ENCODE results near the gene GZMM. TPM values are rescaled to one million over a fixed set of nuclear protein-coding genes. Genes with fewer than 3 reads are reported as not detected.

GZMM gene
- total and polyA plus RNA-seq, 2 of the 13 experiments (the other 11 are each of a cell fraction or from before 2014, with no cell fraction given): 0.07 TPM; not detected in 1

DNA sequence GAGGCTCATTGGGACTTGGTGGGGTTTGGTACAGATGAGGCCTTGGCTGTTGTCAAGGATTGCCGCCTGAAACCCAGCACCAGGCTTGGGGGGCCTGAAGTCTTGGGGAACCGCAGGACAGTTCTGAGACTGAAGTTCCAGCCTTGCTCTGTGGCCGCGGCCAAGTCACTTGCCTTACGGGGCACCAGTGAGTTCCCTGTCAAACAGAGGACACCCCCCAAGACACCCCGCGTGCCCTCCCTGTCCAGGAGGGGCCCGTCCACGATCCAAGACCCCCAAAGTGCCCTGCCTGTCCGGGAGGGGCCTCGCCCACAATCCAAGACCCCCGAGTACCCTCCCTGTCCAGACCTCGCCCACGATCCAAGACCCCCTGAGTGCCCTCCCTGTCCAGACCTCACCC lies 9.8 kb upstream of the GZMM start:
- no TSS peak for BruUV-seq (replicated peaks)
- FAIRE-seq (no peak), ATAC-seq (no peak), DNase-seq (ENCODE audit: low spot score) (no peak)
- peak overlapping the region; percentile 96; the same call in 1 of the 2 replicates for H3K9ac ChIP-seq (ENCODE audit: insufficient read depth, low read depth, low read length)
- in situ Hi-C loops (cut with HindIII; ENCODE audit: extremely low pct_ligation_motif_present, low pct_unique_long_range_greater_than_20kb): no loop called here
- peaks cover 12 to 31% of the 10 kb centered on the region in 2 experiments; a peak in 4 of 5 replicates for H3K36me3 ChIP-seq (replicated peaks in 1 of 2; ENCODE audit: control insufficient read depth in 1 of 2, insufficient read depth in 2 of 2, low read length in 2 of 2)
- ChIA-PET CTCF (ENCODE audit: low intra/inter-chr PET ratio, low total read pairs) (no interaction called here), POLR2A (interaction anchor here (1.1 to 2.7 kb wide), 3 partner anchors 10 to 204 kb away, joined by 4 to 20 read pairs (median 13); no protein-coding TSS in a partner anchor)
- TF ChIP-seq MAZ (IDR thresholded peaks at IDR 0.05; ENCODE audit: borderline replicate concordance, low read depth, low read length) (no peak), MAZ (CRISPR knock-in tag; IDR thresholded peaks at IDR 0.05; ENCODE audit: low read depth) (no peak), AGO2 (optimal IDR thresholded peaks at IDR 0.05; ENCODE audit: low read depth, low read length) (peak; percentile 9)
- H2AFZ ChIP-seq (ENCODE audit: low read length): no peak overlapping the region
- H3K9me3 ChIP-seq (ENCODE audit: low read length): no peaks in the 10 kb centered on the region
- peak overlapping the region; percentile 97 to 98 (median 97); a peak in 4 of 6 replicates for H3K4me3 ChIP-seq (replicated peaks in 1 of 3; ENCODE audit: insufficient read depth in 1 of 3, low read depth in 2 of 3, low read length in 3 of 3)
- H3K79me2 ChIP-seq (ENCODE audit: insufficient read depth, low read length): peaks cover 37% of the 10 kb centered on the region
- no peaks in the 10 kb centered on the region for H3K27me3 ChIP-seq (ENCODE audit: control insufficient read depth in 1 of 2, insufficient read depth in 2 of 2, low read length in 2 of 2)
- intact Hi-C loops (cut with micrococcal nuclease; ENCODE audit: unreplicated experiment): no loop called here
- H4K20me1 ChIP-seq (ENCODE audit: insufficient read depth, low read length): peaks cover 27% of the 10 kb centered on the region; the same call in 1 of the 2 replicates
- peak overlapping the region; percentile 26 for H3K27ac ChIP-seq (ENCODE audit: extremely low read length, insufficient read depth, low read length)
- H3K4me1 ChIP-seq (ENCODE audit: insufficient read depth, low read length): peaks cover 40% of the 10 kb centered on the region
- 91% methylated on average over 9 of the region's 14 CpGs for WGBS (ENCODE audit: low lambda C conversion rate)
- peak overlapping the region; percentile 96 for H3K4me2 ChIP-seq (ENCODE audit: low read depth, low read length)

DNA sequence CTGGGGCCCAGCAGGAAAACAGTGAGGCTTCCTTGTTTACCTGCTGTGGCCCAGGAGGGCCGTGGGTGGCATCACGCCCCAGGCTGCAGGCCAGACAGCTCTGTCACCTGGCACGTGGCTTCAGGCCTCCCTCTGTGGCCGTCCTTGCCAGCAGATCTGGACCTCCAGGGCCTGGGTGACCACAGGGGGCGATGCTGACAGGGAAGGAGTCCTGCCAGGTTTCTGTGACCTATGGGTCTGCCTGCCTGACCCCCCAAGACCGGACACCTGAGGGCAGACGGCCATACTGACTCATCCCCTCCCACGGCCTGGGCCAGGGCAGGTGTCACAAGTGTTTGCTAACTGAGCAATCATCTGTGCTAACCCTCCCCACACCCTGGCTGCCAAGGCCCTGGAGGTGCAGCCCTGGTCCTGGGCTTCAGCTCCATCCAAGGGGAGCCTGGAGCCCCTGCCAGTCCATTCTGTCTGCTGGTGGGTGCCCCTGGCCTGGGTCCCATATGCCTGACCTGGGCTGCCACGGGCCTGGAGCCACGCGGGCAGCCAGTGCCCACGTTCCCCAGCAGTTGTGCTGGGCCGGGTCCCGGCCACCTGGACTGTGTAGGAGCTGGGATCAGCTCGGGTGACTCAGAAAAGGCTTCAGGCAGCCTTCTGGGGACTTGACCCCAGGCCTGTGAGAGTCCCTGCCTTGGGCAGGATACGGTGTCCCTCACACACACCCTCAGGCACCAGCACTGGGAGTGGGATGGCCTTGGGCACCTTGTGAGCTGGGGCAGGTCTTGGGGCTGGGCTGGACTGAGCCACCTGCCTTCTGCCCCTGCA lies 8.6 kb upstream of the GZMM start:
- FAIRE-seq (no peak), DNase-seq (ENCODE audit: low spot score) (no peak), ATAC-seq (no peak; the same call in 2 of the 3 replicates)
- WGBS (ENCODE audit: low lambda C conversion rate): 65% methylated on average over 5 of the region's 16 CpGs
- BruUV-seq (replicated peaks): no TSS peak
- no peak overlapping the region for H3K4me3 ChIP-seq (replicated peaks in 1 of 3; ENCODE audit: insufficient read depth in 1 of 3, low read depth in 2 of 3, low read length in 3 of 3)
- peaks cover 13 to 37% of the 10 kb centered on the region in 2 experiments; a peak in 4 of 5 replicates for H3K36me3 ChIP-seq (replicated peaks in 1 of 2; ENCODE audit: control insufficient read depth in 1 of 2, insufficient read depth in 2 of 2, low read length in 2 of 2)
- in situ Hi-C loops (cut with HindIII; ENCODE audit: extremely low pct_ligation_motif_present, low pct_unique_long_range_greater_than_20kb): no loop called here
- no peak overlapping the region for H3K27ac ChIP-seq (ENCODE audit: extremely low read length, insufficient read depth, low read length)
- CTCF ChIA-PET (ENCODE audit: low intra/inter-chr PET ratio, low total read pairs): interaction anchor here (1.1 kb wide), 1 partner anchor 49 kb away, joined by 3 read pairs; no protein-coding TSS in a partner anchor
- peaks cover 27% of the 10 kb centered on the region; the same call in 1 of the 2 replicates for H4K20me1 ChIP-seq (ENCODE audit: insufficient read depth, low read length)
- peaks cover 28% of the 10 kb centered on the region for H3K4me1 ChIP-seq (ENCODE audit: insufficient read depth, low read length)
- POLR2A ChIA-PET: interaction anchor here (0.9 to 1.7 kb wide), 2 partner anchors 11 to 21 kb away, joined by 4 to 5 read pairs; no protein-coding TSS in a partner anchor
- no peak overlapping the region for H2AFZ ChIP-seq (ENCODE audit: low read length)
- no peaks in the 10 kb centered on the region for H3K9me3 ChIP-seq (ENCODE audit: low read length)
- intact Hi-C loops (cut with micrococcal nuclease; ENCODE audit: unreplicated experiment): no loop called here
- H3K27me3 ChIP-seq (ENCODE audit: control insufficient read depth in 1 of 2, insufficient read depth in 2 of 2, low read length in 2 of 2): no peaks in the 10 kb centered on the region
- H3K4me2 ChIP-seq (ENCODE audit: low read depth, low read length): no peak overlapping the region
- no peak overlapping the region for H3K9ac ChIP-seq (ENCODE audit: insufficient read depth, low read depth, low read length)
- H3K79me2 ChIP-seq (ENCODE audit: insufficient read depth, low read length): peaks cover 37% of the 10 kb centered on the region
- TF ChIP-seq, protein P1, sequence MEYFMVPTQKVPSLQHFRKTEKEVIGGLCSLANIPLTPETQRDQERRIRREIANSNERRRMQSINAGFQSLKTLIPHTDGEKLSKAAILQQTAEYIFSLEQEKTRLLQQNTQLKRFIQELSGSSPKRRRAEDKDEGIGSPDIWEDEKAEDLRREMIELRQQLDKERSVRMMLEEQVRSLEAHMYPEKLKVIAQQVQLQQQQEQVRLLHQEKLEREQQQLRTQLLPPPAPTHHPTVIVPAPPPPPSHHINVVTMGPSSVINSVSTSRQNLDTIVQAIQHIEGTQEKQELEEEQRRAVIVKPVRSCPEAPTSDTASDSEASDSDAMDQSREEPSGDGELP (IDR thresholded peaks at IDR 0.05; ENCODE audit: borderline replicate concordance, low read depth): peak; percentile 39; the same call in 1 of the 2 replicates
- no peak for TF ChIP-seq GABPA (IDR thresholded peaks at IDR 0.05; ENCODE audit: low read depth, low read length)
- TF ChIP-seq GABPA (CRISPR knock-in tag; IDR thresholded peaks at IDR 0.05; ENCODE audit: low read depth): no peak
- TF ChIP-seq, protein P2, sequence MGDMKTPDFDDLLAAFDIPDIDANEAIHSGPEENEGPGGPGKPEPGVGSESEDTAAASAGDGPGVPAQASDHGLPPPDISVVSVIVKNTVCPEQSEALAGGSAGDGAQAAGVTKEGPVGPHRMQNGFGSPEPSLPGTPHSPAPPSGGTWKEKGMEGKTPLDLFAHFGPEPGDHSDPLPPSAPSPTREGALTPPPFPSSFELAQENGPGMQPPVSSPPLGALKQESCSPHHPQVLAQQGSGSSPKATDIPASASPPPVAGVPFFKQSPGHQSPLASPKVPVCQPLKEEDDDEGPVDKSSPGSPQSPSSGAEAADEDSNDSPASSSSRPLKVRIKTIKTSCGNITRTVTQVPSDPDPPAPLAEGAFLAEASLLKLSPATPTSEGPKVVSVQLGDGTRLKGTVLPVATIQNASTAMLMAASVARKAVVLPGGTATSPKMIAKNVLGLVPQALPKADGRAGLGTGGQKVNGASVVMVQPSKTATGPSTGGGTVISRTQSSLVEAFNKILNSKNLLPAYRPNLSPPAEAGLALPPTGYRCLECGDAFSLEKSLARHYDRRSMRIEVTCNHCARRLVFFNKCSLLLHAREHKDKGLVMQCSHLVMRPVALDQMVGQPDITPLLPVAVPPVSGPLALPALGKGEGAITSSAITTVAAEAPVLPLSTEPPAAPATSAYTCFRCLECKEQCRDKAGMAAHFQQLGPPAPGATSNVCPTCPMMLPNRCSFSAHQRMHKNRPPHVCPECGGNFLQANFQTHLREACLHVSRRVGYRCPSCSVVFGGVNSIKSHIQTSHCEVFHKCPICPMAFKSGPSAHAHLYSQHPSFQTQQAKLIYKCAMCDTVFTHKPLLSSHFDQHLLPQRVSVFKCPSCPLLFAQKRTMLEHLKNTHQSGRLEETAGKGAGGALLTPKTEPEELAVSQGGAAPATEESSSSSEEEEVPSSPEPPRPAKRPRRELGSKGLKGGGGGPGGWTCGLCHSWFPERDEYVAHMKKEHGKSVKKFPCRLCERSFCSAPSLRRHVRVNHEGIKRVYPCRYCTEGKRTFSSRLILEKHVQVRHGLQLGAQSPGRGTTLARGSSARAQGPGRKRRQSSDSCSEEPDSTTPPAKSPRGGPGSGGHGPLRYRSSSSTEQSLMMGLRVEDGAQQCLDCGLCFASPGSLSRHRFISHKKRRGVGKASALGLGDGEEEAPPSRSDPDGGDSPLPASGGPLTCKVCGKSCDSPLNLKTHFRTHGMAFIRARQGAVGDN (CRISPR knock-in tag; IDR thresholded peaks at IDR 0.05): peak; percentile 73
- TF ChIP-seq FOSL2 (CRISPR knock-in tag; IDR thresholded peaks at IDR 0.05): peak; percentile 80
- peak; percentile 38; the same call in 1 of the 2 replicates for TF ChIP-seq RARA (CRISPR knock-in tag; IDR thresholded peaks at IDR 0.05)
- no peak for TF ChIP-seq NR2F6 (IDR thresholded peaks at IDR 0.05)
- peak; percentile 45; the same call in 1 of the 2 replicates for TF ChIP-seq NR2F6 (CRISPR knock-in tag; IDR thresholded peaks at IDR 0.05)
- TF ChIP-seq AKAP8 (CRISPR knock-in tag; IDR thresholded peaks at IDR 0.05): 0 out of 2 replicates have a peak, but pooled peaks have one; percentile 40
- TF ChIP-seq HNRNPL (IDR thresholded peaks at IDR 0.05; ENCODE audit: low read depth, low read length): 0 out of 2 replicates have a peak, but pooled peaks have one; percentile 44

All from HepG2 (cell line).